Measurements from ENCODE around the gene KIAA1217.

Gene KIAA1217

GRCh38 chr10:24556750-24557742 lies 348.1 kb downstream of the KIAA1217 start:
- Histone ChIP-seq H3K27ac (no peak overlapping the region), H3K4me3 (ENCODE audit: low read depth in 1 of 2, low read length in 1 of 2) (no peak overlapping the region), H3K4me1 (ENCODE audit: control insufficient read depth in 1 of 2, insufficient read depth in 1 of 2, low read depth in 1 of 2, low read length in 1 of 2) (no peaks in the 10 kb centered on the region), H3K27me3 (no peaks in the 10 kb centered on the region), H3K9me3 (no peaks in the 10 kb centered on the region), H3K36me3 (no peaks in the 10 kb centered on the region)
- TF ChIP-seq CTCF (IDR thresholded peaks at IDR 0.05) = no peak

- H3K36me3 ChIP-seq = no peaks in the 10 kb centered on the region
- H3K9me3 ChIP-seq = no peaks in the 10 kb centered on the region
- H3K27me3 ChIP-seq = no peaks in the 10 kb centered on the region
- no peak overlapping the region for H3K27ac ChIP-seq
- no peak overlapping the region for H3K4me3 ChIP-seq (ENCODE audit: low read depth in 1 of 2, low read length in 1 of 2)
- H3K4me1 ChIP-seq (ENCODE audit: control insufficient read depth in 1 of 2, insufficient read depth in 1 of 2, low read depth in 1 of 2, low read length in 1 of 2) = no peaks in the 10 kb centered on the region
- no peak for TF ChIP-seq CTCF (IDR thresholded peaks at IDR 0.05)
These were observed 352.5 kb downstream of the KIAA1217 start for GRCh38 chr10:24561453-24561852.

GRCh38 chr10:24568042-24568441 lies 359.1 kb downstream of the KIAA1217 start:
- TF ChIP-seq CTCF (IDR thresholded peaks at IDR 0.05) = no peak

GRCh38 chr10:24569330-24569796 lies 360.4 kb downstream of the KIAA1217 start:
- Histone ChIP-seq H3K9me3 (no peaks in the 10 kb centered on the region), H3K36me3 (no peaks in the 10 kb centered on the region), H3K27me3 (no peaks in the 10 kb centered on the region), H3K4me3 (ENCODE audit: low read depth in 1 of 2, low read length in 1 of 2) (no peak overlapping the region), H3K4me1 (ENCODE audit: control insufficient read depth in 1 of 2, insufficient read depth in 1 of 2, low read depth in 1 of 2, low read length in 1 of 2) (no peaks in the 10 kb centered on the region), H3K27ac (no peak overlapping the region)
- TF ChIP-seq CTCF (IDR thresholded peaks at IDR 0.05) = no peak

More at GRCh38 chr10:24568042-24568441, 359.1 kb downstream of the KIAA1217 start:
- H3K9me3 ChIP-seq = no peaks in the 10 kb centered on the region
- no peaks in the 10 kb centered on the region for H3K27me3 ChIP-seq
- H3K4me3 ChIP-seq (ENCODE audit: low read depth in 1 of 2, low read length in 1 of 2) = no peak overlapping the region
- no peak overlapping the region for H3K27ac ChIP-seq
- no peaks in the 10 kb centered on the region for H3K4me1 ChIP-seq (ENCODE audit: control insufficient read depth in 1 of 2, insufficient read depth in 1 of 2, low read depth in 1 of 2, low read length in 1 of 2)
- H3K36me3 ChIP-seq = no peaks in the 10 kb centered on the region

- no peak for TF ChIP-seq CTCF (IDR thresholded peaks at IDR 0.05)
- Histone ChIP-seq H3K9me3 (no peaks in the 10 kb centered on the region), H3K4me3 (ENCODE audit: low read depth in 1 of 2, low read length in 1 of 2) (no peak overlapping the region), H3K27ac (no peak overlapping the region), H3K36me3 (no peaks in the 10 kb centered on the region), H3K27me3 (no peaks in the 10 kb centered on the region), H3K4me1 (ENCODE audit: control insufficient read depth in 1 of 2, insufficient read depth in 1 of 2, low read depth in 1 of 2, low read length in 1 of 2) (no peaks in the 10 kb centered on the region)
These were observed 361.1 kb downstream of the KIAA1217 start for GRCh38 chr10:24569828-24570657.
